Measurements from ENCODE around the gene DPEP3.

The DPEP3 gene

GRCh38 chr16:67969254-67970039, 10.9 kb downstream of the DPEP3 start:
- TF ChIP-seq, protein P1, sequence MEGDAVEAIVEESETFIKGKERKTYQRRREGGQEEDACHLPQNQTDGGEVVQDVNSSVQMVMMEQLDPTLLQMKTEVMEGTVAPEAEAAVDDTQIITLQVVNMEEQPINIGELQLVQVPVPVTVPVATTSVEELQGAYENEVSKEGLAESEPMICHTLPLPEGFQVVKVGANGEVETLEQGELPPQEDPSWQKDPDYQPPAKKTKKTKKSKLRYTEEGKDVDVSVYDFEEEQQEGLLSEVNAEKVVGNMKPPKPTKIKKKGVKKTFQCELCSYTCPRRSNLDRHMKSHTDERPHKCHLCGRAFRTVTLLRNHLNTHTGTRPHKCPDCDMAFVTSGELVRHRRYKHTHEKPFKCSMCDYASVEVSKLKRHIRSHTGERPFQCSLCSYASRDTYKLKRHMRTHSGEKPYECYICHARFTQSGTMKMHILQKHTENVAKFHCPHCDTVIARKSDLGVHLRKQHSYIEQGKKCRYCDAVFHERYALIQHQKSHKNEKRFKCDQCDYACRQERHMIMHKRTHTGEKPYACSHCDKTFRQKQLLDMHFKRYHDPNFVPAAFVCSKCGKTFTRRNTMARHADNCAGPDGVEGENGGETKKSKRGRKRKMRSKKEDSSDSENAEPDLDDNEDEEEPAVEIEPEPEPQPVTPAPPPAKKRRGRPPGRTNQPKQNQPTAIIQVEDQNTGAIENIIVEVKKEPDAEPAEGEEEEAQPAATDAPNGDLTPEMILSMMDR (IDR thresholded peaks at IDR 0.05; ENCODE audit: insufficient read depth, low read depth, low read length, missing control alignments): no peak
- peak overlapping the region; percentile 71 for H3K4me3 ChIP-seq (ENCODE audit: low read depth, low read length)
- DNase-seq (ENCODE audit: low read depth): no peak

- TF ChIP-seq, protein P1 (IDR thresholded peaks at IDR 0.05; ENCODE audit: insufficient read depth, low read depth, low read length, missing control alignments): no peak
- H3K4me3 ChIP-seq (ENCODE audit: low read depth, low read length): peak within 1 kb of the TSS; percentile 71
- peak; percentile 93 for DNase-seq (ENCODE audit: low read depth)
Measured at GRCh38 chr16:67968400-67969253, 11.7 kb downstream of the DPEP3 start, which contains the start of gene SLC12A4. TSS of gene SLC12A4 (minus strand) at chr16:67968637. CDS start at chr16:67968553, 84 bp downstream.

DNA sequence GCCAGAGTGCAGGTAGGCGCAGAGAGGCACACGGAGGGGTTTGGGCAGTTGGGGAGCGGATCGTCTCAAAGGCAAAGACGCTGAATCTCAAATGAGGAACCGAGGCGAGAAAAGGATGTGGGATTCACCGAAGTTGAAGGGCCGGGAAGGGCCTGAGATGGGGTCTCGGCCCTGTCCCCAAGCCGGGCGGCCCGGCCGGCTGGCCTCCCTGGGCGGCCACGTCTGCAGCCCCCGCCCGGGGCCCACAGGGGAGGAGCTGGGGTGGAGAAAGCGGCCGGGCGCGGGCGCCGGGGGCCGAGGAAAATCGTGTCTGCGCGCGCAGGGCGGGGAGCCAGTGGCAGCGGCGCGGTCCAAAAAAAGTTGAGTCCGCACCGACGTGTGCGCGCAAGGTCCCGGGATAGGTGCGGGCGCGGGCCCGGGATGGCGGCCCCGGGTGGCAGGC, 12.3 kb downstream of the DPEP3 start:
- TF ChIP-seq, protein P1 (IDR thresholded peaks at IDR 0.05; ENCODE audit: insufficient read depth, low read depth, low read length, missing control alignments): no peak
- DNase-seq (ENCODE audit: low read depth): peak; percentile 43
- peak overlapping the region; percentile 71 for H3K4me3 ChIP-seq (ENCODE audit: low read depth, low read length)

DNA sequence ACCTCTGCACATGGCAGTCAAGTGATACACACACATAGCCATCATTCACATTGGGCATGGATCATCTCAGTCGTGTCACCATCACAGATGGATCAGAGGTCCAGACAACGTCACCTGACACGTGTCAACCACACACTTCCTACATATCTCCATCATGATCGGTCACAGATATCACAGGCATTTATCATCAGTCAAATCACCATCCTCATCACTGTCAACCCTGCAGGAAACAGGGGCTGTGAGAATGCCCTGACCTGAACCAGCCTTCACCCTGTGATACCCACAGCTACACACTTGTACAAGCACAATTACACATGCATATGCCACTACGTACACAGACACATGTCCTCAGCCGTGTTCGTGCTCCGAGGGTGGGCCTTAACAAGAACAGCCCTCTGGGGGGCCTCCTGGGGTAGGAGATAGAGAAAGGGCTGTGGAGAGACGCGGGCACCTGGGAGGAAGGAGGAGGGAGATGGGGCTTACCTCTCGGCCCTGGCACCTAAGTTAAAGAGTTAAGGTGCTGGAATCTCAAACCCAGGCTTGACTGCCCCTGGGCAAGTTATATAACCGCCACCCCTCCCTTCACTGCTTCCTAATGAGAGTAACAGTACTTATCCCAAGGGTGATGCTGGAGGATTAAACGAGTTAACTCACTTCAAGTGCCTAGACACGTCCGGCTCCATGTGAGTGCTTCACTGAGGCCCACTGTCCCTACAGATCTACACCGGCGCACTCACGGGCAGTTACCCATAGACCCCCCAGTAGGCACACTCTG, 12.9 kb downstream of the DPEP3 start:
- peak overlapping the region; percentile 71 for H3K4me3 ChIP-seq (ENCODE audit: low read depth, low read length)
- peak; percentile 55 for DNase-seq (ENCODE audit: low read depth)
- TF ChIP-seq, protein P1 (IDR thresholded peaks at IDR 0.05; ENCODE audit: insufficient read depth, low read depth, low read length, missing control alignments): no peak

DNA sequence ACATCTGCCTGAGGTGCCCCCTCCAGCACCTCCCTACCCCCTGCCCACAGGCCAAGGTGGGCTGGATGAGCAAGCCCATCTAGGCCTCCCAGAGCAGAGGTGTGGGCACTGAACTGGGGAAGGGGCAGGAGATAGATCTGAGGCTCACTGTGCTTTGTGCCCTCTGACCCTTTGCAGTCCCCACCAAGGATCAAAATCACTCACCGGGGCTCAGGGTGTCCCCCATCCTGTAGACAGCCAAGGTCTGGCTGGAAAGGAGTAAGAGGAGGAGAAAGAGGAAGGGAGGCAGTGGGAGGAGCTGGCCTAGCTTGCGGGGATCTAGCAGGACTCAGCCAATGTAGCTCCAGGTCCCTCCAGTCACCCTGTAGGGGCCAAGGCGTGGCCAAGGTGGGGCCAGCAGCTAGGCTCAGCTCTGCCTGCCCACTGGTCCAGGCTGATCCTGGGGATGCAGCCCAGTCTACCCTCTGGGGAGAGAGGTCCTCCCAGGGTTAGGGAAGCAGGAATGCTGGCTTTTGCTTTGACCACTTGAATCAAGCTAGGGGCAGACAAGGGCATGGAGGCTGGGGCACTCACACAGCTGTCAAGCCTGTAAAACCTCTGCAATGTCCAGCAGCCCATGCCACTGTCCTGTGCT, 13.6 kb downstream of the DPEP3 start:
- no peak for DNase-seq (ENCODE audit: low read depth)
- peak overlapping the region; percentile 71 for H3K4me3 ChIP-seq (ENCODE audit: low read depth, low read length)
- TF ChIP-seq, protein P1 (IDR thresholded peaks at IDR 0.05; ENCODE audit: insufficient read depth, low read depth, low read length, missing control alignments): no peak
